Measurements from ENCODE around the gene MYRIP.

GRCh38 chr3:39965461-39965860 is 156.1 kb downstream of the MYRIP start:
- TF ChIP-seq CTCF (IDR thresholded peaks at IDR 0.05; ENCODE audit: low read depth, low read length, poor library complexity, severe bottlenecking) (no peak), EZH2phosphoT487 (IDR thresholded peaks at IDR 0.05; ENCODE audit: borderline replicate concordance, low read length) (no peak)

Data from DOHH2 (cell line).